Measurements from ENCODE around the gene PDE4D. TPM values are rescaled to one million over a fixed set of nuclear protein-coding genes. Genes with fewer than 3 reads are reported as not detected.
A peak's percentile ranks its signal among the peaks of the same experiment; 100 is the strongest.

Gene PDE4D
- total RNA-seq, 2 experiments from 2014 or later: 164 to 175 TPM

GRCh38 chr5:59038798-59039295 is 854.7 kb downstream of the PDE4D start:
- peak overlapping the region; percentile 86 for H3K4me3 Mint-ChIP-seq
- Histone ChIP-seq H3K27ac (ENCODE audit: low read depth in 1 of 2, low read length in 2 of 2) (peak overlapping the region; percentile 26 to 89), H3K4me3 (ENCODE audit: low read length) (peak overlapping the region; percentile 82), H3K27me3 (ENCODE audit: control insufficient read depth in 1 of 2, insufficient read depth in 2 of 2, low read length in 2 of 2) (no peaks in the 10 kb centered on the region), H3K4me1 (ENCODE audit: insufficient read depth, low read length) (peaks cover 21% of the 10 kb centered on the region), H3K9me3 (ENCODE audit: control insufficient read depth in 1 of 2, insufficient read depth in 1 of 2, low read length in 2 of 2) (no peaks in the 10 kb centered on the region), H3K36me3 (ENCODE audit: insufficient read depth, low read length) (no peaks in the 10 kb centered on the region)
- ATAC-seq (ENCODE audit: poor library complexity): no peak
- peaks cover 38% of the 10 kb centered on the region for H3K36me3 Mint-ChIP-seq (ENCODE audit: low read depth)
- intact Hi-C loops (cut with DNase I, micrococcal nuclease): loop anchor here in 1 of 2 experiments (1.0 to 10.0 kb wide), 3 partner anchors 48 to 326 kb away; no protein-coding TSS in a partner anchor
- H3K27ac Mint-ChIP-seq: peak overlapping the region; percentile 96
- H3K4me1 Mint-ChIP-seq (ENCODE audit: low read depth): peaks cover 73% of the 10 kb centered on the region
- ChIA-PET POLR2A (interaction anchor here (0.7 to 1.9 kb wide), 19 partner anchors 9 to 152 kb away, joined by 3 to 155 read pairs (median 3); no protein-coding TSS in a partner anchor), CTCF (interaction anchor here (0.8 to 1.8 kb wide), 3 partner anchors 86 to 135 kb away, joined by 4 to 19 read pairs (median 8); no protein-coding TSS in a partner anchor)
- TF ChIP-seq CTCF (IDR thresholded peaks at IDR 0.05): no peak
- peak in 2 of 14 experiments; percentile 6 to 31 for DNase-seq
- no peaks in the 10 kb centered on the region for H3K27me3 Mint-ChIP-seq
- no peaks in the 10 kb centered on the region for H3K9me3 Mint-ChIP-seq

GRCh38 chr5:59037941-59038797 is 855.4 kb downstream of the PDE4D start:
- ChIA-PET CTCF (interaction anchor here (1.5 to 3.6 kb wide), 3 partner anchors 89 to 136 kb away, joined by 4 to 25 read pairs (median 19); no protein-coding TSS in a partner anchor), POLR2A (interaction anchor here (0.7 to 4.4 kb wide), 15 partner anchors 10 to 150 kb away, joined by 3 to 155 read pairs (median 6); no protein-coding TSS in a partner anchor)
- intact Hi-C loops (cut with DNase I, micrococcal nuclease): loop anchor here in 1 of 2 experiments (5.0 to 10.0 kb wide), 2 partner anchors 49 to 327 kb away; no protein-coding TSS in a partner anchor
- Histone ChIP-seq H3K27me3 (ENCODE audit: control insufficient read depth in 1 of 2, insufficient read depth in 2 of 2, low read length in 2 of 2) (no peaks in the 10 kb centered on the region), H3K4me3 (ENCODE audit: low read length) (peak overlapping the region; percentile 82), H3K27ac (ENCODE audit: low read depth in 1 of 2, low read length in 2 of 2) (peak overlapping the region; percentile 26 to 89), H3K9me3 (ENCODE audit: control insufficient read depth in 1 of 2, insufficient read depth in 1 of 2, low read length in 2 of 2) (no peaks in the 10 kb centered on the region), H3K36me3 (ENCODE audit: insufficient read depth, low read length) (peaks cover 6% of the 10 kb centered on the region), H3K4me1 (ENCODE audit: insufficient read depth, low read length) (peaks cover 21% of the 10 kb centered on the region)
- Mint-ChIP-seq H3K27ac (peak overlapping the region; percentile 96), H3K36me3 (ENCODE audit: low read depth) (peaks cover 43% of the 10 kb centered on the region), H3K27me3 (no peaks in the 10 kb centered on the region), H3K4me1 (ENCODE audit: low read depth) (peaks cover 78% of the 10 kb centered on the region), H3K4me3 (peak overlapping the region; percentile 86), H3K9me3 (no peaks in the 10 kb centered on the region)
- DNase-seq: peak in 2 of 14 experiments; percentile 19 to 32
- ATAC-seq (ENCODE audit: poor library complexity): no peak
- TF ChIP-seq CTCF (IDR thresholded peaks at IDR 0.05): no peak

GRCh38 chr5:59037453-59037852 is 856.1 kb downstream of the PDE4D start:
- H3K4me1 Mint-ChIP-seq (ENCODE audit: low read depth): peaks cover 83% of the 10 kb centered on the region
- CTCF ChIA-PET: interaction anchor here (3.6 kb wide), 1 partner anchor 90 kb away, joined by 25 read pairs; no protein-coding TSS in a partner anchor
- Histone ChIP-seq H3K4me1 (ENCODE audit: insufficient read depth, low read length) (peaks cover 18% of the 10 kb centered on the region), H3K9me3 (ENCODE audit: control insufficient read depth in 1 of 2, insufficient read depth in 1 of 2, low read length in 2 of 2) (no peaks in the 10 kb centered on the region), H3K36me3 (ENCODE audit: insufficient read depth, low read length) (peaks cover 7% of the 10 kb centered on the region), H3K4me3 (ENCODE audit: low read length) (peak overlapping the region; percentile 82), H3K27ac (ENCODE audit: low read depth in 1 of 2, low read length in 2 of 2) (peak overlapping the region in 1 of 2 donors; percentile 89), H3K27me3 (ENCODE audit: control insufficient read depth in 1 of 2, insufficient read depth in 2 of 2, low read length in 2 of 2) (no peaks in the 10 kb centered on the region)
- peak overlapping the region; percentile 86 for H3K4me3 Mint-ChIP-seq
- TF ChIP-seq CTCF (IDR thresholded peaks at IDR 0.05): no peak
- peak overlapping the region; percentile 96 for H3K27ac Mint-ChIP-seq
- no peaks in the 10 kb centered on the region for H3K27me3 Mint-ChIP-seq
- H3K36me3 Mint-ChIP-seq (ENCODE audit: low read depth): peaks cover 49% of the 10 kb centered on the region
- POLR2A ChIA-PET: interaction anchor here (4.0 to 4.4 kb wide), 3 partner anchors 87 to 137 kb away, joined by 36 to 69 read pairs (median 50); no protein-coding TSS in a partner anchor
- ATAC-seq (ENCODE audit: poor library complexity) (no peak), DNase-seq (no peak)
- intact Hi-C loops (cut with DNase I, micrococcal nuclease): loop anchor here in 1 of 2 experiments (5.0 to 10.0 kb wide), 2 partner anchors 50 to 327 kb away; no protein-coding TSS in a partner anchor
- H3K9me3 Mint-ChIP-seq: no peaks in the 10 kb centered on the region
